Smooth muscle cell (in vitro differentiated cells): ENCODE results near the gene ANKLE2. TPM values are rescaled to one million over a fixed set of nuclear protein-coding genes. Genes with fewer than 3 reads are reported as not detected.
A peak's percentile ranks its signal among the peaks of the same experiment; 100 is the strongest.

Source experiments
- DNase-seq: peaks from one replicate; lab custom pipeline; 2025; ENCODE audit not compliant: unreplicated experiment; lab: John Stamatoyannopoulos, UW
- H2AFZ ChIP-seq: fragments of 200-600 bp; sonication (generic); 2 replicates; pipeline ENCODE4 v1.6.0; 2016; ENCODE audit warnings: antibody characterized with exemption, low read depth, mild to moderate bottlenecking
- H3F3A ChIP-seq: fragments of 200-600 bp; sonication (generic); 2 replicates; pipeline ENCODE4 v1.6.0; 2017; ENCODE audit warnings: antibody characterized with exemption, low read depth
- H3K27ac ChIP-seq: fragments of 200-600 bp; sonication (generic); 2 replicates; pipeline ENCODE4 v1.5.1; 2016; ENCODE audit warnings: low read depth, mild to moderate bottlenecking
- H3K27me3 ChIP-seq: fragments of 200-600 bp; sonication (generic); 2 replicates; pipeline ENCODE4 v1.6.1; 2016; ENCODE audit warnings: low read depth, mild to moderate bottlenecking
- H3K36me3 ChIP-seq: fragments of 200-600 bp; sonication (generic); 2 replicates; pipeline ENCODE4 v1.5.1; 2016; ENCODE audit warnings: low read depth
- H3K4me1 ChIP-seq: fragments of 200-600 bp; sonication (generic); 2 replicates; pipeline ENCODE4 v1.5.1; 2016; ENCODE audit warnings: low read depth
- H3K4me2 ChIP-seq: fragments of 200-600 bp; sonication (generic); 2 replicates; pipeline ENCODE4 v1.6.0; 2016; ENCODE audit warnings: mild to moderate bottlenecking
- H3K4me3 ChIP-seq: fragments of 200-600 bp; sonication (generic); 2 replicates; pipeline ENCODE4 v1.5.1; 2016; ENCODE audit warnings: mild to moderate bottlenecking
- H3K79me2 ChIP-seq: fragments of 200-600 bp; sonication (generic); 2 replicates; pipeline ENCODE4 v1.6.0; 2016; ENCODE audit warnings: low read depth, mild to moderate bottlenecking
- H3K9ac ChIP-seq: fragments of 200-600 bp; sonication (generic); 2 replicates; pipeline ENCODE4 v1.6.0; 2016; ENCODE audit warnings: low read depth
- H3K9me3 ChIP-seq: fragments of 200-600 bp; sonication (generic); replicated peaks from 2 replicates; pipeline ENCODE4 v1.5.1; 2016; ENCODE audit warnings: low read depth
- H4K20me1 ChIP-seq: fragments of 200-600 bp; sonication (generic); 2 replicates; pipeline ENCODE4 v1.6.0; 2016; ENCODE audit warnings: low read depth
- CTCF ChIP-seq: fragments of 200-600 bp; sonication (generic); IDR thresholded peaks from 2 replicates; pipeline ENCODE4 v1.5.1; 2017; ENCODE audit warnings: borderline replicate concordance, mild to moderate bottlenecking, antibody characterized with exemption; ENCODE audit not compliant: insufficient read depth, poor library complexity, severe bottlenecking
- WGBS: methylation state at CpG from one replicate; pipeline ENCODE4 v1.1.7; 2016; ENCODE audit warnings: low lambda C conversion rate; 5-methylcytosine and 5-hydroxymethylcytosine counted together
- polyA plus RNA-seq: library from polyadenylated mRNA; unstranded; fragments of >200 nt; fragmentation: Nextera tagmentation; extraction: Ambion mirVana; gene quantifications from 2 replicates; pipeline ENCODE4 v1.2.1, GENCODE V29; 2016
- total RNA-seq: library from RNA; depleted of rRNA; stranded (reverse); fragments of >200 nt; gene quantifications from 2 replicates; pipeline ENCODE4 v1.2.3, GENCODE V29; 2014

Gene ANKLE2
- total and polyA plus RNA-seq, 2 experiments from 2014 or later, result 56.4 to 94.8 TPM

DNA sequence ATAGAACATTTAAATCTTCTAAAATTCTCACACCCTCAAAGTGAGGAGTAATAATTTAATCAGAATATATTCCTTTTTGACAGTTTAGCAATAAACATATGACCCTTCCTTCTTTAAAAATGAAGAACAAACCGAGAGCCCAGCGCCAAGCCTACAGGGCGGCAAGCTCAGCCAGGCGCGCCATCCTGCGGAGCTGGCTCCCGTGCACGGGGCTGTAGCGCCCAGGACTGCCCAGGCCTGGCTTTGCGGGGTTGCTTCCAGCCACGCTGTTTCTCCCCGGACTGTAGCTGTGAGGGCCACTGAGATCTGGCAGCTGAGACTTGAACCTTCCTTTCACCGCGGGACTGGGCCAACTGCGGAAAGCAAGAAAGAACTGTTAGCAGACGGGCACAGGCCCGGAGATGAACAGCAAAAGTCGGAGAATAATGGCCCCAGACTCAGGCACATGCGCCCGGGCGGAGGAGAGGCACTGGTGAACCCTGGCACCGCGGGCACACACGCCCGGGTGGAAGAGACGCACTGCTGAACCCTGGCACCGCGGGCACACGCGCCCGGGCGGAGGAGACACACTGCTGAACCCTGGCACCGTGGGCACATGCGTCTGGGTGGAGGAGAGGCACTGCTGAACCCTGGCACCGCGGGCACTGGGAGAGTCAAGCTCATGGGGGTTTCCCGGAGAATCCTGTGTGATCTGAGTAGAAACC is 34.4 kb downstream of the ANKLE2 start:
- H3K4me2 ChIP-seq, result no peak overlapping the region
- H3K4me3 ChIP-seq, result no peak overlapping the region
- H3F3A ChIP-seq, result no peaks in the 10 kb centered on the region
- no peak overlapping the region for H3K27ac ChIP-seq
- no peak overlapping the region for H2AFZ ChIP-seq
- no peak for DNase-seq
- no peaks in the 10 kb centered on the region for H3K27me3 ChIP-seq
- H3K9ac ChIP-seq, result no peak overlapping the region
- peaks cover 10% of the 10 kb centered on the region for H3K36me3 ChIP-seq
- no peaks in the 10 kb centered on the region for H3K4me1 ChIP-seq
- peaks cover 91% of the 10 kb centered on the region for H4K20me1 ChIP-seq
- peaks cover 24% of the 10 kb centered on the region for H3K79me2 ChIP-seq
- no peaks in the 10 kb centered on the region for H3K9me3 ChIP-seq
- WGBS, result 97% methylated on average over 37 of the region's 37 CpGs
- no peak for TF ChIP-seq CTCF

DNA sequence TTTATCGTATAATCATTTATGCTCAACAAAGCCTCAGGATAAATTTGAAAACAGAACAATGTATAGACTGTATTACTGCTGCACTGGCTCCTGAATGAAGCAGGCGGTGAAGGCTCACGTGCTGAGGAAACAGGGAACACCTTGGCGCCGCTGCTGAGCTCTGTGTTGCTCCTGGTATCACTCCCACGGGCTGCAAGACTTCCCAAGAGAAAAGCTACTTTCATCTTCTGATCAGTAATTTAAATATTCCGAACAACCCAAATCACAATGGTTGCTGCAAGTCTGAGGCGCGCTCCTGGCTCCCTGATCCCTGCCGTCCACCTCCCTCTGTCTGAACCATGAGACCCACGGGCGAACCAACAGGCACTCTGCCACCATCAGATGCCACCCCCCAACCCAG is 35.2 kb downstream of the ANKLE2 start:
- peaks cover 10% of the 10 kb centered on the region for H3K36me3 ChIP-seq

GRCh38 chr12:132724506-132725241 is 37.0 kb downstream of the ANKLE2 start:
- TF ChIP-seq CTCF, result no peak
- peaks cover 10% of the 10 kb centered on the region for H3K36me3 ChIP-seq
- no peak overlapping the region for H3K4me3 ChIP-seq
- H4K20me1 ChIP-seq, result peaks cover 93% of the 10 kb centered on the region
- H3K27ac ChIP-seq, result peak overlapping the region; percentile 73
- peaks cover 11% of the 10 kb centered on the region for H3F3A ChIP-seq
- H2AFZ ChIP-seq, result no peak overlapping the region
- H3K4me2 ChIP-seq, result no peak overlapping the region
- no peaks in the 10 kb centered on the region for H3K9me3 ChIP-seq
- H3K9ac ChIP-seq, result no peak overlapping the region
- no peaks in the 10 kb centered on the region for H3K27me3 ChIP-seq
- no peaks in the 10 kb centered on the region for H3K4me1 ChIP-seq
- peaks cover 30% of the 10 kb centered on the region for H3K79me2 ChIP-seq
- WGBS, result 93% methylated on average over 30 of the region's 30 CpGs
- no peak for DNase-seq

More for the DNA sequence above, 35.2 kb downstream of the ANKLE2 start:
- Histone ChIP-seq H3K4me3 (no peak overlapping the region), H3K79me2 (peaks cover 30% of the 10 kb centered on the region), H3K27ac (no peak overlapping the region), H3K27me3 (no peaks in the 10 kb centered on the region), H3K9ac (no peak overlapping the region), H3K4me2 (no peak overlapping the region), H3F3A (peaks cover 5% of the 10 kb centered on the region), H2AFZ (no peak overlapping the region), H3K4me1 (no peaks in the 10 kb centered on the region), H3K9me3 (no peaks in the 10 kb centered on the region), H4K20me1 (peaks cover 95% of the 10 kb centered on the region)
- no peak for TF ChIP-seq CTCF
- 98% methylated on average over 12 of the region's 12 CpGs for WGBS
- DNase-seq, result no peak
